Right renal pelvis (tissue), 4 donors: Measurements from ENCODE around the gene PITRM1. TPM values are rescaled to one million over a fixed set of nuclear protein-coding genes. Genes with fewer than 3 reads are reported as not detected.
"Not testable (repeated sequence)": the region's sequence is repeated elsewhere in the genome, so short reads cannot be mapped to it uniquely, and the experiment has no call there.

Experiments
- DNase-seq, 4 donors: peaks; one replicate each; pipeline ENCODE4 v3.0.0-alpha.2; 2013; ENCODE audit warnings: low read depth in 4 of 4, low spot score in 3 of 4, missing footprints in 1 of 4
- polyA plus RNA-seq, 4 donors: library from polyadenylated mRNA; unstranded; fragments of 120-200 nt; gene quantifications; one replicate each; pipeline ENCODE4 v1.2.1, GENCODE V29; 2013; ENCODE audit not compliant: insufficient read length in 4 of 4

Gene PITRM1
- polyA plus RNA-seq, result 10 to 100 TPM; 56.9 to 66.7 (median 60.6) TPM

GRCh38 chr10:3172446-3173170 lies at the start of gene PITRM1:
Gene PITRM1, minus strand, starts transcription at chr10:3172782. Its CDS starts 10 bp downstream, at chr10:3172772.
- DNase-seq, result peak; percentile 93 to 95 (median 94)

DNA sequence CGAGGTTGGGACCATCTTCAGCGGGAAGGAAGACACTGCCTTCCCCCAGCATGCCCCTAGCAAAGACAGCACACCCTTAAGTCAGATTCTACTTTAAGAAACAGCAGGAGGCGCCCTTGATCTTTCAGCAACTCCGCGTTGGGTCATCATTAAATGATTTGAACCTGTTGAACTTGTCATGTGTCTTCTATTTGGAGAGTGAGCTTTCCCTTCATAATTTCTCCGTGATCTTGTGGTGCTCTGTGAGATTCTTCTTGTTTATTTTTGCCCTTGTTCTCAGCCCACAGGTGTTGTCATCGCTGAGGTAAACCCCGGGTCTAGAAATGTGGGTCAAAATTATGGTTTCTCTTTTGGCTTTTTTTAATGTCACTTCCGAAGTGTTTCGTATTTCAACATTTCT lies 49.5 kb upstream of the PITRM1 start:
- no peak for DNase-seq

DNA sequence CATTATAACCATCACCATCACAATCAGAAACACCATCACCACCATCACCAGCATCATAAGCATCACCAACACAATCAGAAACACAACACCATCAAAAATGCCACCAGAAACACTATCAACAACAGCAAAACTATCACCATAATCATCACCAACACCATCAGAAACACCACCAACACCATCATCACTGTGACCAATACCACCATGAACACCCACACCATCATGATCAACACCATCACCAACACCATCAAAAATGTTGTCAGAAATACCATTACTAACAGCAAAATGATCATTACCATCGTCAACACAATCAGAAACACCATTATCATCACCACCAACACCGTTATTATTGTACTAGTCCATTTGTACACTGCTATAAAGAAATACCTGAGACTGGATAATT lies 49.0 kb upstream of the PITRM1 start:
- not testable (repeated sequence) for DNase-seq

DNA sequence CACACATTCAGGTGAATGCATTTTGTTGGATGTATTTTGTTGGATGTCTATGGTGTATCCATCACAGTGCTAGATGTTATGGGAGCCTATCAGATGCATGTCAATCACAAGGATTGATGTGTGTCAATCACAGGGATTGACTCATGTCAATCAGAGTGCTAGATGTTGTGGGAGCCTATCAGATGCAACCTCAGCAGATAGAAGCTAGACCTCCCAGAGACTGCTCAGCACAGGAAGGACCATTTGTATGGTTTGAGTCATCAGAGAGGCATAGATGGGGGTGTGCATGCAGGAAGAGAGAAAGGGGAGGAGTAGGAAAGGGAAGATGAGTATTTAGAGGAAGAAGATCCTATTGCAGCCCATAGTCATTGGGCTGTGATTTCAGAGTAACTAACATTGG lies 48.3 kb upstream of the PITRM1 start:
- DNase-seq, result no peak

GRCh38 chr10:3219021-3219628 lies 46.5 kb upstream of the PITRM1 start:
- DNase-seq, result not testable (repeated sequence)

GRCh38 chr10:3217853-3218252 lies 45.3 kb upstream of the PITRM1 start:
- DNase-seq, result no peak

DNA sequence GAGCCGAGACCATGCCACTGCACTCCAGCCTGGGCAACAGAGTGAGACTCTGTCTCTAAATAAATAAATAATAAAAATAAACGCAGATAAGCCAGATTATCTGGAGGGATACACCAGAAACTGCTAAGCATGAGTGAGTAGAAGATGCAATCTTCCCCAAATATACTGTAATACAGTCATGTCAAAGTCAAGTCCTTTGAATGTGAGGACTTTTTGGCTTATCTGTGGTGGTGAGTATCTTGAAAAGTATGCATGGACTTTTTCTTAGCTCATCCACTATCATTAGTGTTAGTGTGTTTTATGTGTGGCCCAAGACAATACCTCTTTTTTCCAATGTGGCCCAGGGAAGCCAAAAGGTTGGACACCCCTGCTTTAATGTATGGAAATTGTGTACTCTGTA lies 44.7 kb upstream of the PITRM1 start:
- no peak for DNase-seq

DNA sequence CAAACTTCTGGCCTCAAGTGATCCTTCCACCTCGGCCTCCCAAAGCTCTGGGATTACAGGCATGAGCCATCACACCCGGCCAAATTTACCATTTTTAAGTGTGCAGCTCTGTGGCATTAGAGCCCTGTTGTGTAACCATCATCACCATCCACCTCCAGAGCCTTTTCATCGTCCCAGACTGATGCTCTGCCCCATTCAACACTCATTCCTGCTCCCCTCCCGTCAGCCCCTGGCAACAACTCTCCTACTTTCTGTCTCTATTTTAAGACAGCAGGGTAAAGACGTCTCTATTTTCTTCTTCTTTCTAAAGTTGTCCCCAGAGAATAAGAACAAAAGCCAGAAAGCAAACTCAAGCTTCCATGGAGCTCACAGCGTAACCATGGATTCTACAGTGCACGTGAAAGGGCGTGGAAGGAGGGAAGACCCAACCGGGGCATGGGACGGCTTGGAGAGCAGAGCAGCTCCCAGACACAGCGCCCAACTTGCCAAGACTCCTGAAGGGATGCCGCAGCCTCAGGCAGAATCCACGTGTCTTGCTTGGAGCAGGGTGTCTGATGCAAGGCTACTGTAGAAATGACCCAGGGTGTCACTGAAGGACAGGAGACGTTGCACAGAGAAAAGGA lies 42.7 kb upstream of the PITRM1 start:
- DNase-seq, result no peak

DNA sequence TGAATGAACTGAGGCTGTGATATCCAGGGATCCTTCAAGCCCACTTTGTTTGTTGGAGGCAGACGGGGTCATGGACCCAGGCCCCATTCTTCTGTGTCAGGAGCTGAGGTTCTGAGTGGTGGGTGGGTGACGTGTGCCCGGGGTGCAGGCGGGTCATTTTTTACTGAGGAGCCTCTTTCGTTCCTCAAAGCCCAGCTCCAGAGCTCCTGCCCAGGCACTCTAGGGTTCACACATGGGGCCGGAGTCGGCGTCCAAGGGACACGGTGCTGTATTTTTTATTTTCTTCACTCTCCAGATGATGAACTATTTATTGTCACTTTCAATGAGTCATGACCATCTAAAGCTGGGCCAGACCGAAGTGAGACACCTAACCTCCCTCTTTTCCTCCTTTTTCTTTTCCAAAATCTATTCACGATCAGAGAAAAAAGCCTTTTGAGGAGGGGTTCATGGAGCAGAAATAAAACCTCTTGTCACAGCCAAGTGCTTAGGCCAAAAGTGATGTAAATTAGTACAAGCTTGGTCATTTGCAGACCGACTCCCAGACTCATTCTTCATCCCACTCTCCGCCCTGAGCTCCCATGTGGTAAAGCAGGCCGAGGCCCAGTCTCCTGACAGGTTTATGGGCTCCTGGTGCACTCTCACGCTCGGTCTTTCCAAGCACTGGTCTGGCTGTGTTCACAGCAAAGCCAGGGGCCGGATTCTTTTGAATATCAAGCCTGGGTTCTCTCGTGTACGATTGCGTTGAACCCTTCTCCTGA lies 41.4 kb upstream of the PITRM1 start:
- DNase-seq, result peak in 1 of 4 donors; percentile 69

DNA sequence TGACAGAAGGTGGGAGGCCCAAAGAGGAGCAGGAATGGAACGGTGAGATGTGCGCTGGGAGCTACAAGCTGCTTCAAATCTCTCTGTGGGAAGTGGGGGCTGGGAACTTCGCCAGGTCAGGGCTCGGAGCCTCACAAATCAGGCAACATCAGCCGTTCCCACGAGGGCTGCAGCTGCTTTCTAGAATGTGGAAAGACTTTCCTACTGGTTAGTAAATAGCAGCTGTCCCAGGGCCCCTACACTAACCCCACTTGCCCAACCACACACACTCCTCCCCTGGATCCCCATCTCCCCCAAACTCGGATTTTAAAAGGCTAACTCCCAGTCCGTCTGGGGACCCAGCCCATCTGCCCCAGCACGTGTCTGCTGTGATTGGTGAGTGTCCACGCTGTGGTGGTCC lies 40.6 kb upstream of the PITRM1 start:
- DNase-seq, result no peak

- no peak for DNase-seq
Measured at GRCh38 chr10:3210251-3210877, 37.8 kb upstream of the PITRM1 start.

GRCh38 chr10:3208481-3209406 lies 36.2 kb upstream of the PITRM1 start:
- no peak for DNase-seq

DNA sequence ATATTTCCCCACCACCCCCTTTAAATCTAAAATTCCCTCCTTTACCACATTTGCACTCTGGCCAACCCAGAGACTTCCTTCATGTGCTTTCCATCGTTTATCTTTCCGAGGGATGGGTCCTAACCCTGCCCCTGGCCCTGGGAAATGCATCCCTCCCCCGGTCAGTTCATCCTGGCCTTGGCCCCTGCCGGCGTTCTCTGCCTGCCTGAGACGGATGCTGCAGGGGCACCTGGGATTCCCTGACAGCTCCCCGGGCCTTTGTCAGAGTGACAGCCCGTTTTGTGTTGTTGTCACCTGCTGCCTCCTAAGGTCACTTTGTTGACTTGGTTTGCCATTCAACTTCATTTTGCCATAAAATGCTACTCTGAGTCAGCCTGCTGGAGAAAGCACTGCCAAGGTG lies 34.8 kb upstream of the PITRM1 start:
- no peak for DNase-seq

- DNase-seq, result no peak
Measured at GRCh38 chr10:3206511-3207157, 34.1 kb upstream of the PITRM1 start.

DNA sequence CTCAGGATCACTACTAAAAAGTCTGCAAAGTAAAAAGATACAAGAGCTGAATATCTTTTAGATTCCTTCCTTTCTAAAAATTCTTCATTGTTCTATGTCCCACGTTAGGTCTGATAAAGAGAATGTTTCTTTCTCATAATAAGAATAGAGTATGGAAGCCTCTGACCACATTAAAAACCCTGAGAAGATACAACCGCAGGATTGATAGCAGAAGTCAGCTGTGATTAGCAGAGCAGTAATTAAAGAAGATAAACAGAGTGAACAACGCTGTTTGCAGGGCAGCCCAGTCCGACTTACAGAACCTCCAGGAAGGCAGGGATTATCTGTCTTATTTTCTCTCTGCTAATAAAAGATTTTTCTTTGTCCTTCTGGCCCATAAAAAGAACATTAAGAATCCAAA lies 31.4 kb upstream of the PITRM1 start:
- DNase-seq, result no peak

- DNase-seq, result no peak
Measured at GRCh38 chr10:3203016-3203811, 30.6 kb upstream of the PITRM1 start.

GRCh38 chr10:3201796-3202195 lies 29.2 kb upstream of the PITRM1 start:
- DNase-seq, result no peak

DNA sequence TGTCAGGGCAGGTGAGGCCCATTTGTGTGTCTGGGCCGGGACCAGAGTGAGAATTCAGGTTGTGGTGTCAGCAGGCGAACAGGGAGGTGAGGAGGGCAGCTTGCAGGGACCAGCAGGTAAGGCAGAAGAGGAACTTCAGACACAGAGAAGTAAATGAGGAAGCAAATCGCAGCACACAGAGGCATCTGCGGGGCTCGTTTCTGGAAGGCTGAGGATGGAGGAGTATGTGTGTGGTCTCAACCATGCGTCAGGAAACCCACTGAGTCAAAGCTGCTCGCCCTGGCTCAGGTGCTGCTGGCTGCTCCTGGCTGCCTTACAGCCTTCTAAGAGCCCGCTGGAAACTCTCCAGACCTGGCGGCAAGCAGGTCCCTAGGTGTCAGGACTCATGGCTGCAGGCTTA lies 26.9 kb upstream of the PITRM1 start:
- DNase-seq, result no peak
